PC-3 (cell line): ENCODE data around the gene CEACAM19. TPM values are rescaled to one million over a fixed set of nuclear protein-coding genes. Genes with fewer than 3 reads are reported as not detected.

ENCODE experiments used
- ATAC-seq: fragments of 200-7000 bp; cut with Tn5 transposase; 2 replicates; pipeline ENCODE4 v1.9.1; 2020; ENCODE audit warnings: mild to moderate bottlenecking, moderate library complexity
- BruUV-seq: library from RNA; stranded (reverse); fragments of 400-500 nt; replicated peaks from 2 replicates; lab custom pipeline; 2021; lab: Mats Ljungman, UMichigan
- CTCF ChIA-PET: fragments of 300-600 bp; sonication (Branson Sonifier 250); formaldehyde crosslinking; loops from one replicate; lab custom pipeline; 2022; ENCODE audit warnings: antibody characterized with exemption; lab: Charles Lee
- POLR2A ChIA-PET: fragments of 300-600 bp; sonication (Branson Sonifier 250); formaldehyde crosslinking; loops from one replicate; lab custom pipeline; 2022; ENCODE audit warnings: antibody characterized with exemption; ENCODE audit not compliant: unreplicated experiment; lab: Charles Lee
- DNase-seq: peaks from one replicate; pipeline ENCODE4 v3.0.0-alpha.2; 2015
- H2AFZ ChIP-seq: fragments of 300-600 bp; sonication (generic); 2 replicates; pipeline ENCODE4 v1.6.0; 2016; ENCODE audit warnings: antibody characterized with exemption, low read length
- H3F3A ChIP-seq: fragments of 300-600 bp; sonication (generic); one replicate; pipeline ENCODE4 v1.6.0; 2017; ENCODE audit warnings: antibody characterized with exemption, low read length, control low read depth, mild to moderate bottlenecking; ENCODE audit not compliant: unreplicated experiment
- H3K27ac ChIP-seq: fragments of 300-600 bp; sonication (generic); 2 replicates; pipeline ENCODE4 v1.5.1; 2016; ENCODE audit warnings: mild to moderate bottlenecking, low read length
- H3K27me3 ChIP-seq: fragments of 300-600 bp; sonication (generic); 2 replicates; pipeline ENCODE4 v1.6.1; 2016; ENCODE audit warnings: low read length, mixed read lengths
- H3K36me3 ChIP-seq: fragments of 300-600 bp; sonication (generic); 2 replicates; pipeline ENCODE4 v1.6.1; 2016; ENCODE audit warnings: low read depth, mixed run types, low read length, mixed read lengths
- H3K4me1 ChIP-seq: fragments of 300-600 bp; sonication (generic); 2 replicates; pipeline ENCODE4 v1.5.1; 2016; ENCODE audit warnings: low read length; ENCODE audit not compliant: insufficient read depth
- H3K4me2 ChIP-seq: fragments of 300-600 bp; sonication (generic); 2 replicates; pipeline ENCODE4 v1.6.0; 2016; ENCODE audit warnings: low read length
- H3K4me3 ChIP-seq: fragments of 300-600 bp; sonication (generic); 2 replicates; pipeline ENCODE4 v1.5.1; 2016; ENCODE audit warnings: mild to moderate bottlenecking, low read length, mixed read lengths
- H3K79me2 ChIP-seq: fragments of 300-600 bp; sonication (generic); 2 replicates; pipeline ENCODE4 v1.6.1; 2017; ENCODE audit warnings: low read length, mixed read lengths
- H3K9ac ChIP-seq: fragments of 300-600 bp; sonication (generic); 2 replicates; pipeline ENCODE4 v1.6.0; 2016; ENCODE audit warnings: mild to moderate bottlenecking, low read length
- H3K9me2 ChIP-seq: fragments of 300-600 bp; sonication (generic); replicated peaks from 2 replicates; pipeline ENCODE4 v1.6.1; 2016; ENCODE audit warnings: mixed run types, low read length, mixed read lengths
- H3K9me3 ChIP-seq: fragments of 300-600 bp; sonication (generic); 2 replicates; pipeline ENCODE4 v1.6.1; 2016; ENCODE audit warnings: low read length, mixed read lengths
- H4K20me1 ChIP-seq: fragments of 300-600 bp; sonication (generic); 2 replicates; pipeline ENCODE4 v1.6.1; 2016; ENCODE audit warnings: low read length, mixed read lengths
- CTCF ChIP-seq: fragments of 300-600 bp; sonication (generic); conservative IDR thresholded peaks from 2 replicates; pipeline ENCODE4 v1.5.1; 2017; ENCODE audit warnings: antibody characterized with exemption, low read depth, mild to moderate bottlenecking, low read length
- EZH2 ChIP-seq: fragments of 300-600 bp; sonication (generic); IDR thresholded peaks from one replicate; pipeline ENCODE4 v1.6.1; 2017; ENCODE audit warnings: antibody characterized with exemption, mild to moderate bottlenecking, low read length; ENCODE audit not compliant: unreplicated experiment
- EZH2phosphoT487 ChIP-seq: fragments of 300-600 bp; sonication (generic); IDR thresholded peaks from 2 replicates; pipeline ENCODE4 v1.6.1; 2018; ENCODE audit warnings: mild to moderate bottlenecking, antibody characterized with exemption, low read length, borderline replicate concordance
- intact Hi-C: fragments of 100-400 bp; cut with micrococcal nuclease; formaldehyde crosslinking; loops from 2 replicates; pipeline ENCODE4 v1.9.0; 2023
- total RNA-seq: library from RNA; depleted of rRNA; stranded (reverse); fragments of >200 nt; gene quantifications from 2 replicates; pipeline ENCODE4 v1.2.3, GENCODE V29; 2014

CEACAM19 gene
- total RNA-seq, 1 experiment from 2014 or later = 4.3 TPM

GRCh38 chr19:44647144-44647543, 24.1 kb upstream of the CEACAM19 start:
- H3K4me2 ChIP-seq = no peak overlapping the region

GRCh38 chr19:44648631-44649251, 22.5 kb upstream of the CEACAM19 start:
- TF ChIP-seq EZH2 (no peak), CTCF (no peak), EZH2phosphoT487 (no peak)
- Histone ChIP-seq H3K9me3 (no peaks in the 10 kb centered on the region), H3K9ac (no peak overlapping the region), H3K27me3 (no peaks in the 10 kb centered on the region), H3K79me2 (peaks cover 62% of the 10 kb centered on the region), H3K4me1 (peaks cover 19% of the 10 kb centered on the region), H3K9me2 (no peaks in the 10 kb centered on the region), H3K4me2 (peak overlapping the region; percentile 31; the same call in 1 of the 2 replicates), H4K20me1 (peaks cover 13% of the 10 kb centered on the region), H3F3A (no peaks in the 10 kb centered on the region), H3K27ac (peak overlapping the region; percentile 41), H2AFZ (no peak overlapping the region), H3K36me3 (peaks cover 39% of the 10 kb centered on the region), H3K4me3 (no peak overlapping the region)
- ChIA-PET CTCF (interaction anchor here (0.6 kb wide), 1 partner anchor 352 kb away, joined by 7 read pairs; no protein-coding TSS in a partner anchor), POLR2A (no interaction called here)
- intact Hi-C loops = no loop called here
- DNase-seq = peak; percentile 59
- peak; percentile 11; the same call in 1 of the 2 replicates for ATAC-seq
- no TSS peak for BruUV-seq

More at GRCh38 chr19:44647144-44647543, 24.1 kb upstream of the CEACAM19 start:
- no peaks in the 10 kb centered on the region for H3K27me3 ChIP-seq
- no peaks in the 10 kb centered on the region for H3K9me2 ChIP-seq
- H3K9ac ChIP-seq = no peak overlapping the region
- ChIA-PET POLR2A (no interaction called here), CTCF (no interaction called here)
- DNase-seq (no peak), ATAC-seq (no peak)
- no peaks in the 10 kb centered on the region for H3F3A ChIP-seq
- no peaks in the 10 kb centered on the region for H3K9me3 ChIP-seq
- no peak for TF ChIP-seq CTCF
- no peak for TF ChIP-seq EZH2
- no peak for TF ChIP-seq EZH2phosphoT487
- H3K27ac ChIP-seq = no peak overlapping the region
- H2AFZ ChIP-seq = no peak overlapping the region
- intact Hi-C loops = no loop called here
- peaks cover 22% of the 10 kb centered on the region for H3K4me1 ChIP-seq
- no peak overlapping the region for H3K4me3 ChIP-seq
- peaks cover 13% of the 10 kb centered on the region for H4K20me1 ChIP-seq
- no TSS peak for BruUV-seq
- peaks cover 31% of the 10 kb centered on the region for H3K36me3 ChIP-seq
- H3K79me2 ChIP-seq = peaks cover 68% of the 10 kb centered on the region

- no peaks in the 10 kb centered on the region for H3K27me3 ChIP-seq
- peaks cover 10% of the 10 kb centered on the region for H4K20me1 ChIP-seq
- no peak overlapping the region for H3K4me3 ChIP-seq
- no TSS peak for BruUV-seq
- peaks cover 42% of the 10 kb centered on the region for H3K36me3 ChIP-seq
- H2AFZ ChIP-seq = no peak overlapping the region
- no peak overlapping the region for H3K9ac ChIP-seq
- H3F3A ChIP-seq = no peaks in the 10 kb centered on the region
- intact Hi-C loops = loop anchor here (5.0 kb wide), 1 partner anchor 123 kb away; no protein-coding TSS in a partner anchor
- DNase-seq (no peak), ATAC-seq (no peak)
- peaks cover 53% of the 10 kb centered on the region for H3K79me2 ChIP-seq
- no peak overlapping the region for H3K4me2 ChIP-seq
- POLR2A ChIA-PET = no interaction called here
- TF ChIP-seq EZH2 = no peak
- TF ChIP-seq EZH2phosphoT487 = no peak
- no peak for TF ChIP-seq CTCF
- H3K9me2 ChIP-seq = no peaks in the 10 kb centered on the region
- H3K27ac ChIP-seq = no peak overlapping the region; the same call in 1 of the 2 replicates
- peaks cover 19% of the 10 kb centered on the region for H3K4me1 ChIP-seq
- CTCF ChIA-PET = no interaction called here
- no peaks in the 10 kb centered on the region for H3K9me3 ChIP-seq
Observed at GRCh38 chr19:44649578-44650145, 21.6 kb upstream of the CEACAM19 start.
